C4-2B (cell line): ENCODE measurements around the gene SPNS1.
A peak's percentile ranks its signal among the peaks of the same experiment; 100 is the strongest.

Experiments
- H3K27ac ChIP-seq: fragments of 450-650 bp; 2 replicates; pipeline ENCODE4 v1.5.1; 2017
- ZFX ChIP-seq: fragments of 450-650 bp; IDR thresholded peaks from 2 replicates; pipeline ENCODE4 v1.6.1; 2017
- TF ChIP-seq, protein P1 (sequence below): fragments of 450-650 bp; conservative IDR thresholded peaks from 2 replicates; pipeline ENCODE4 v1.5.1; 2017; ENCODE audit warnings: mild to moderate bottlenecking

Gene SPNS1

DNA sequence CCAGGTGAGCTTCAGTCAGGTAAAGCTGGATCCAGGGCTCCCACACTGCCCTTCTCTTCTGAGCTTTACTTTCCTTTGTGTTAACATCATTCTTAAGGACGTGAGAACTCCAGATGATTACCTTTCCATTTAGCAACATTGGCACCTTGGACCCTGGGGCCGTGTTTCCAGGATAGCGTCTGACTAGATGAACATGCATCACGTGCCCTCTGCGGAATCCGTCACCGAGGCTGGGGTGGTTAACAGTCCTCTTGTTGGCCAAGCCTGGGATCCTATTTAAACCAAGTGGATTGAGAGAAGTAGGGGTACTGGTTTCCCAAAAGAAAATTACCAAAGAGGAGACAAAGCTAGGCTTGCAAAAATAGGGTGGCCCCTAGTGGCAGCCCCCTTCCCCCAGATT, 6.4 kb downstream of the SPNS1 start:
- no peak overlapping the region for H3K27ac ChIP-seq
- no peak for TF ChIP-seq ZFX

DNA sequence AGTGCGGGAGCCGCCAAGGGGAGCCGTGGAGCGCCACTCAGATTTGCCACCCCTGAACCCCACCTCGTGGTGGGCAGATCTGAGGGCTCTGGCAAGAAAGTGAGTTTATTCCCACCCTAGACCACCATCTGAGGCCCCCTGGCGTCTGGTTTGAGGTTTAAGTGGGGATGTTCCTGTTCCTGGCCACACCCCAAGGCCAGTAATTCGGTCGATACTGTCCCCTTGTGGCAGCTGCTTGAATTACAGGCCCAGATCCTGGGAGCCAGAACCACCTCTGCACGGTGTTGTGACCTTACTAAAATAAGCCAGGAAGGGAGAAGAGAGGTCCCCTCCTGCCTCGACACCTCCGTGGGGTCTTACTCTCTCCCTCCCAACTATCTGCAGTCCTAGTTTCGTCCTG, 6.9 kb downstream of the SPNS1 start:
- TF ChIP-seq, protein P1, sequence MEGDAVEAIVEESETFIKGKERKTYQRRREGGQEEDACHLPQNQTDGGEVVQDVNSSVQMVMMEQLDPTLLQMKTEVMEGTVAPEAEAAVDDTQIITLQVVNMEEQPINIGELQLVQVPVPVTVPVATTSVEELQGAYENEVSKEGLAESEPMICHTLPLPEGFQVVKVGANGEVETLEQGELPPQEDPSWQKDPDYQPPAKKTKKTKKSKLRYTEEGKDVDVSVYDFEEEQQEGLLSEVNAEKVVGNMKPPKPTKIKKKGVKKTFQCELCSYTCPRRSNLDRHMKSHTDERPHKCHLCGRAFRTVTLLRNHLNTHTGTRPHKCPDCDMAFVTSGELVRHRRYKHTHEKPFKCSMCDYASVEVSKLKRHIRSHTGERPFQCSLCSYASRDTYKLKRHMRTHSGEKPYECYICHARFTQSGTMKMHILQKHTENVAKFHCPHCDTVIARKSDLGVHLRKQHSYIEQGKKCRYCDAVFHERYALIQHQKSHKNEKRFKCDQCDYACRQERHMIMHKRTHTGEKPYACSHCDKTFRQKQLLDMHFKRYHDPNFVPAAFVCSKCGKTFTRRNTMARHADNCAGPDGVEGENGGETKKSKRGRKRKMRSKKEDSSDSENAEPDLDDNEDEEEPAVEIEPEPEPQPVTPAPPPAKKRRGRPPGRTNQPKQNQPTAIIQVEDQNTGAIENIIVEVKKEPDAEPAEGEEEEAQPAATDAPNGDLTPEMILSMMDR = peak; percentile 82
- no peak for TF ChIP-seq ZFX
- no peak overlapping the region for H3K27ac ChIP-seq

DNA sequence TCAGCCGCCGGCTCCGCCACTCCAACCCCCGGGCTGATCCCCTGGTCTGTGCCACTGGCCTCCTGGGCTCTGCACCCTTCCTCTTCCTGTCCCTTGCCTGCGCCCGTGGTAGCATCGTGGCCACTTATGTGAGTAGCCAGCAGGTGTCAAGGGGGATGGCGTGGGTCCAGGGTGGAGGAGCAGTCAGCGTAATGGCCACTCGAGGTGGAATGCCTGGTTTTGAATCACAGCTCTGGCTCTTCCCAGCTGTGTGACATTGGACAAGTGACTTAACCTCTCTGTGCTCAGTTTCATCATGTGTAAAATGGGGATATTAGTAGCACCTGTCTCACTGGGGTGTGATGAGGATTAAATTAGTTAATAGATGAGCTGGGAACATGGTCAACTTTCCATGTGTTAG, 7.8 kb downstream of the SPNS1 start:
- H3K27ac ChIP-seq = no peak overlapping the region
- TF ChIP-seq, protein P1 = no peak
- TF ChIP-seq ZFX = no peak

GRCh38 chr16:28982949-28983348, 8.4 kb downstream of the SPNS1 start:
- TF ChIP-seq, protein P1 = no peak
- no peak for TF ChIP-seq ZFX
- no peak overlapping the region for H3K27ac ChIP-seq

GRCh38 chr16:28983644-28984043, 9.1 kb downstream of the SPNS1 start:
- TF ChIP-seq, protein P1 = no peak
- TF ChIP-seq ZFX = no peak
- no peak overlapping the region for H3K27ac ChIP-seq

- H3K27ac ChIP-seq = no peak overlapping the region
- TF ChIP-seq ZFX = no peak
- TF ChIP-seq, protein P1 = no peak
These were observed 9.5 kb downstream of the SPNS1 start for GRCh38 chr16:28984091-28984490.

DNA sequence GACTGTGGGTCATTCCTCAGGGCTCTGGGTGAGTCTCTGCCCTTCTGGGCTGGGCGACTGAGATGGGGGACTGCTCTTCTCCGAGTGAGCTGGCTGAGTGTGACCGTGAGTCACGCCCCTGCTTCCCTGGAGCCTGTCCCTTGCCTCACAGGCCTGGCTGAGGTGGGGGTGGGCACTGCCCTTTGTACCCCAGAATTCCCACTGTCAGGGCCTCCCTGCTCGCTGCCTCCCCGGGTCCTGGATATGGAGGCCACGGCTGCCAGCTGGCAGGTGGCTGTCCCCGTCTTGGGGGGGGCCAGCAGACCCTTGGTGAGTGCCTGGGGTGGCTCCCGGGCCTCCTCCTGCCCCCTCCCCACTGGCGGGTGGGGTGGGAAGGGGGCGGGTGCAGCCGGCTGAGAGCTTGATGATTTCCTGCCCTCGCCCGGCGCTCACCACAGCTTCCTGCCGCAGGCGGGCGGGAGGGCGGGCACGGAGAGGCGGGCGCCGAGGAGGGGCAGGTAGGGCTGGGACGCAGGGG, 10.1 kb downstream of the SPNS1 start, which contains the start of gene LAT:
LAT (plus strand) TSS at position 434 of the 517 bp plus-strand sequence. CDS start 366 bp downstream, outside the sequence.
- H3K27ac ChIP-seq = no peak within 1 kb of the TSS
- TF ChIP-seq, protein P1 = no peak
- TF ChIP-seq ZFX = no peak

- no peak for TF ChIP-seq ZFX
- TF ChIP-seq, protein P1 = no peak
- no peak overlapping the region for H3K27ac ChIP-seq
These were observed 10.8 kb downstream of the SPNS1 start for GRCh38 chr16:28985211-28986041.
